OCI-LY1 (cell line): ENCODE results near the gene ESAM.

Source experiments
- H2AFZ ChIP-seq: fragments of 200-600 bp; sonication (generic), shearing (Covaris generic); 2 replicates; pipeline ENCODE4 v1.6.0; 2014; ENCODE audit warnings: antibody characterized with exemption, mild to moderate bottlenecking, low read length
- H3F3A ChIP-seq: fragments of 200-600 bp; sonication (generic), shearing (Covaris generic); 2 replicates; pipeline ENCODE4 v1.6.0; 2014; ENCODE audit warnings: mild to moderate bottlenecking, antibody characterized with exemption, low read length, moderate library complexity; ENCODE audit not compliant: insufficient read depth
- H3K27ac ChIP-seq: fragments of 200-600 bp; sonication (generic); 2 replicates; pipeline ENCODE4 v1.5.1; 2014; ENCODE audit warnings: low read length, mixed run types, mild to moderate bottlenecking, low read depth; ENCODE audit not compliant: poor library complexity, severe bottlenecking
- H3K27me3 ChIP-seq: fragments of 200-600 bp; sonication (generic); 2 replicates; pipeline ENCODE4 v1.6.0; 2014; ENCODE audit warnings: antibody characterized with exemption, mild to moderate bottlenecking, low read length, moderate library complexity; ENCODE audit not compliant: insufficient read depth
- H3K36me3 ChIP-seq: fragments of 200-600 bp; sonication (generic); 2 replicates; pipeline ENCODE4 v1.6.1; 2014; ENCODE audit warnings: mild to moderate bottlenecking, antibody characterized with exemption, low read length, moderate library complexity, mixed read lengths; ENCODE audit not compliant: insufficient read depth
- H3K4me1 ChIP-seq: fragments of 200-600 bp; sonication (generic); 2 replicates; pipeline ENCODE4 v1.5.1; 2014; ENCODE audit warnings: mild to moderate bottlenecking, low read length, moderate library complexity; ENCODE audit not compliant: insufficient read depth, severe bottlenecking
- H3K4me2 ChIP-seq: fragments of 200-600 bp; sonication (generic), shearing (Covaris generic); 2 replicates; pipeline ENCODE4 v1.6.1; 2014; ENCODE audit warnings: low read length
- H3K4me3 ChIP-seq: fragments of 200-600 bp; sonication (generic); 2 replicates; pipeline ENCODE4 v1.5.1; 2014; ENCODE audit warnings: low read length, low read depth, mild to moderate bottlenecking, mixed read lengths; ENCODE audit not compliant: poor library complexity, severe bottlenecking
- H3K79me2 ChIP-seq: fragments of 200-600 bp; shearing (Covaris generic); 2 replicates; pipeline ENCODE4 v1.6.1; 2016; ENCODE audit warnings: mixed run types, low read length, mixed read lengths; ENCODE audit not compliant: insufficient read depth
- H3K9ac ChIP-seq: fragments of 200-600 bp; sonication (generic), shearing (Covaris generic); 2 replicates; pipeline ENCODE4 v1.6.1; 2014; ENCODE audit warnings: mild to moderate bottlenecking, low read length, mixed read lengths
- H3K9me2 ChIP-seq: fragments of 200-600 bp; sonication (generic), shearing (Covaris generic); 2 replicates; pipeline ENCODE4 v1.6.1; 2014; ENCODE audit warnings: low read depth, mild to moderate bottlenecking, low read length, mixed read lengths
- H3K9me3 ChIP-seq: fragments of 200-600 bp; shearing (Covaris generic); 2 replicates; pipeline ENCODE4 v1.6.1; 2014; ENCODE audit warnings: low read length, mixed read lengths
- H4K20me1 ChIP-seq: fragments of 200-600 bp; sonication (generic), shearing (Covaris generic); 2 replicates; pipeline ENCODE4 v1.6.0; 2016; ENCODE audit warnings: mild to moderate bottlenecking, low read length; ENCODE audit not compliant: insufficient read depth
- CTCF ChIP-seq: fragments of 200-600 bp; sonication (generic), shearing (Covaris generic); IDR thresholded peaks from 2 replicates; pipeline ENCODE4 v1.5.1; 2017; ENCODE audit warnings: mild to moderate bottlenecking, antibody characterized with exemption, low read length, moderate library complexity, mixed read lengths
- EZH2 ChIP-seq: fragments of 200-600 bp; sonication (generic), shearing (Covaris generic); IDR thresholded peaks from 2 replicates; pipeline ENCODE4 v1.8.0; 2017; ENCODE audit warnings: borderline replicate concordance, mixed run types, mild to moderate bottlenecking, antibody characterized with exemption, low read length, moderate library complexity, mixed read lengths

ESAM gene

DNA sequence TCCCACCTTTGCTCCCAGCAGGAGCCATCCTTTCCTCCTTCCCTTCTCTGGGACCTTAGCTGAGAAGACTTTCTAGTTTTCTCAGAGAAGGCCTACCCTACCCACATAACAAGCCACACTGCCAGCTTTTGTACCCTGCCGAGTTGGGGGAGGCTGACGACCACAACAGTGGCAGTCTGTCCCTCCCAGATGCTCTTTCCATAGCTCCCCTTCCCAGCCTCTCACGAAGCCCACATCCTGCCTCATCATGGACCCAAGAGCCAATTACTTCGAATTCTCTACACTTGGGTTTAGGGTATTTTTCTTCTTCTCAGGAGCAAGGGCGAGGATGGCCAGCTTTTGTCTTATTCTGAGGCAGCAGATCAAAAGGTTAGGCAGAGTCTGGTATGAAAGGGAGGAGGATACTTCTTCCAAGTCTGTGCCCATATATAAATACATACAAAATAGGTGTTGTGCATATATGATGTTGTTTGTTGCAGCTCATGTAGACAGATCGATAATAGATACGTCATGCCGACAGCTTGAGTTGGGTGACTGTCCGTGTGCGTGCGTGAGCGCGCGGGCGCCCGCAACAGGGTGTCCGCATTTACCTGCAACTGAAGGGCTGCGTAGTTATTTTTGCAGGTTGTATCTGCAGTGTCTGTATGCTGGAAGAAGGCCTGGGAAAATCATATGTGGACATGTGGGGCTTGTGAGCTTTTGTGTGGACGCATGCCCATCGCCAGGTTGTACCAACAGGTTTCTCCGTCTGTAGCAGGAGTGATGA, 23.2 kb downstream of the ESAM start:
- Histone ChIP-seq H3K4me2 (no peak overlapping the region), H3K9me3 (no peaks in the 10 kb centered on the region), H3F3A (no peaks in the 10 kb centered on the region), H3K4me3 (no peak overlapping the region), H3K79me2 (no peaks in the 10 kb centered on the region), H3K9ac (no peak overlapping the region), H4K20me1 (no peaks in the 10 kb centered on the region), H3K4me1 (peaks cover 9% of the 10 kb centered on the region), H2AFZ (no peak overlapping the region), H3K9me2 (no peaks in the 10 kb centered on the region), H3K36me3 (no peaks in the 10 kb centered on the region), H3K27ac (no peak overlapping the region), H3K27me3 (no peaks in the 10 kb centered on the region)
- TF ChIP-seq EZH2 (no peak), CTCF (no peak)

DNA sequence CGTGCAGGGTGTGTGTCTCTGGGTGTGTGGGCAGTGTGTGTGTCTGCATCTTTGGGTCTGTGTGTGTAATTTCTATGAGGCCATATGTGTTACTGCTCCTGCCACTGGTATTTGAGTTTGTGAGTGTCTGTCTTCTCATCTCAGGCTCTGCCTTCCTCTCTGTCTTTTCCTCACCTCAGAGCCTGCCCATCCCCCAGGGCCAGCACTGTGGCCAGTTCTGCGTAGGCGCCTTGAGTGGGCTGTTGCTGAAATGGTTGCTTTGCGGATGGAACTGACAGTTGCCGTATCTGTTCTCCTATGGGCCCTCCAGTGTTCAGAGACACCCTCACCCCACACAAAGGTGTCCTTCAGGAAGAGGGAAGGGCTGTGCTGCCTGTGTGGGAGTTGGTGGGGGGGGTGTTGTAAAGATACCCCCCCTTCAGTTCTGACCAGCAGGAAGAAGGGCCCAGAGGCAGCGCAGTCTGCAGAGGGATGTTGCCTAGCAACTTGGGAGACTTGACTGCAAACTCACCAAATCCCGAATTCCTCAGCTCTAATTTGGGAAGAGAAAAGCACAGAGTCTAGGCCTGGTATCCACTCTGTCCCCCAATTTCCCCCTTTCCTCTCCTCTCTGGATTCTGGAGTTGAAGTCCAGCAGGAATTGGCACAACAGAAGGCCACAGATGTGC, 24.3 kb downstream of the ESAM start:
- no peaks in the 10 kb centered on the region for H3K79me2 ChIP-seq
- H3K4me1 ChIP-seq, result peaks cover 9% of the 10 kb centered on the region
- no peaks in the 10 kb centered on the region for H4K20me1 ChIP-seq
- no peaks in the 10 kb centered on the region for H3K36me3 ChIP-seq
- H3K4me3 ChIP-seq, result no peak overlapping the region
- no peaks in the 10 kb centered on the region for H3K27me3 ChIP-seq
- TF ChIP-seq EZH2, result no peak
- TF ChIP-seq CTCF, result no peak
- H2AFZ ChIP-seq, result no peak overlapping the region
- H3K9me2 ChIP-seq, result no peaks in the 10 kb centered on the region
- H3K9ac ChIP-seq, result no peak overlapping the region
- no peak overlapping the region for H3K4me2 ChIP-seq
- no peak overlapping the region for H3K27ac ChIP-seq
- no peaks in the 10 kb centered on the region for H3F3A ChIP-seq
- no peaks in the 10 kb centered on the region for H3K9me3 ChIP-seq

DNA sequence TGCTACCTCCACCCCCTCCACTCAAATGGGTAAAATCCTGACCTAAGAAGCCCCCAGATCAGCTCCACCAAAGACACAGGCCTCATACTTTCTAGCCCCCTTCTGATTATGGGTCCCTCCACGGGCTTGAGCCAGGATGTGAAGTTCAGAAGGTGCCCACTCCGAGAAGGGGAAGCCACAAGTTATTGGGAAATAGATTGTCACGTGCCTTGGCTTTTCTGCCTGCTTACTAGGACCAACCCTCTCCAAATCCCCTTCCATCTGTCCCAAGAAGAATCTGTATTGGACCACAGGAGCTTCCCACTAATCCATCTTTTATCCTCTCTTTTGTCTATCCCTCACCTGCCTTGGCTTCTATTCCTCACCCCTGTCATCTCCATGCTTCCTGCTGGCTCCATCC, 25.4 kb downstream of the ESAM start:
- H3K79me2 ChIP-seq, result no peaks in the 10 kb centered on the region
- no peak overlapping the region for H3K9ac ChIP-seq
- no peak overlapping the region for H3K4me2 ChIP-seq
- no peaks in the 10 kb centered on the region for H3K9me3 ChIP-seq
- no peak overlapping the region for H3K27ac ChIP-seq
- no peaks in the 10 kb centered on the region for H3F3A ChIP-seq
- no peak overlapping the region for H2AFZ ChIP-seq
- TF ChIP-seq EZH2, result no peak
- TF ChIP-seq CTCF, result no peak
- H3K9me2 ChIP-seq, result no peaks in the 10 kb centered on the region
- H3K27me3 ChIP-seq, result no peaks in the 10 kb centered on the region
- no peaks in the 10 kb centered on the region for H3K36me3 ChIP-seq
- H3K4me3 ChIP-seq, result no peak overlapping the region
- peaks cover 9% of the 10 kb centered on the region for H3K4me1 ChIP-seq
- no peaks in the 10 kb centered on the region for H4K20me1 ChIP-seq
